Measurements from ENCODE around the gene C10orf71. TPM values are rescaled to one million over a fixed set of nuclear protein-coding genes. Genes with fewer than 3 reads are reported as not detected.

Gene C10orf71
- total RNA-seq, 1 experiment from 2014 or later, result not detected

- CTCF ChIA-PET, result interaction anchor here (0.7 to 1.0 kb wide), 2 partner anchors 33 to 683 kb away, joined by 3 read pairs; no protein-coding TSS in a partner anchor
Observed at GRCh38 chr10:49338604-49339003, 39.6 kb downstream of the C10orf71 start.

GRCh38 chr10:49344840-49345239 lies 45.9 kb downstream of the C10orf71 start:
- POLR2A ChIA-PET, result no interaction called here
- Mint-ChIP-seq H3K4me3 (ENCODE audit: unreplicated experiment) (no peak overlapping the region), H3K9me3 (ENCODE audit: unreplicated experiment) (no peaks in the 10 kb centered on the region), H3K27ac (ENCODE audit: low read depth, unreplicated experiment) (no peak overlapping the region), H3K27me3 (ENCODE audit: insufficient read depth, unreplicated experiment) (peaks cover 52% of the 10 kb centered on the region), H3K4me1 (ENCODE audit: insufficient read depth, unreplicated experiment) (no peaks in the 10 kb centered on the region), H3K36me3 (ENCODE audit: insufficient read depth, unreplicated experiment) (no peaks in the 10 kb centered on the region)
- CTCF ChIA-PET, result no interaction called here
- BruUV-seq (replicated peaks), result no TSS peak
- TF ChIP-seq CTCF (IDR thresholded peaks at IDR 0.05; ENCODE audit: unreplicated experiment), result no peak
- intact Hi-C loops (cut with micrococcal nuclease), result no loop called here
- no peak for DNase-seq (ENCODE audit: unreplicated experiment)

More at GRCh38 chr10:49338604-49339003, 39.6 kb downstream of the C10orf71 start:
- POLR2A ChIA-PET, result no interaction called here
- no peak for TF ChIP-seq CTCF (IDR thresholded peaks at IDR 0.05; ENCODE audit: unreplicated experiment)
- DNase-seq (ENCODE audit: unreplicated experiment), result no peak
- intact Hi-C loops (cut with micrococcal nuclease), result no loop called here
- H3K27ac Mint-ChIP-seq (ENCODE audit: low read depth, unreplicated experiment), result no peak overlapping the region
- H3K4me3 Mint-ChIP-seq (ENCODE audit: unreplicated experiment), result no peak overlapping the region
- BruUV-seq (replicated peaks), result no TSS peak
- peaks cover 47% of the 10 kb centered on the region for H3K27me3 Mint-ChIP-seq (ENCODE audit: insufficient read depth, unreplicated experiment)
- H3K4me1 Mint-ChIP-seq (ENCODE audit: insufficient read depth, unreplicated experiment), result no peaks in the 10 kb centered on the region
- H3K9me3 Mint-ChIP-seq (ENCODE audit: unreplicated experiment), result no peaks in the 10 kb centered on the region
- H3K36me3 Mint-ChIP-seq (ENCODE audit: insufficient read depth, unreplicated experiment), result no peaks in the 10 kb centered on the region

- TF ChIP-seq CTCF (IDR thresholded peaks at IDR 0.05; ENCODE audit: unreplicated experiment), result no peak
- no TSS peak for BruUV-seq (replicated peaks)
- Mint-ChIP-seq H3K36me3 (ENCODE audit: insufficient read depth, unreplicated experiment) (no peaks in the 10 kb centered on the region), H3K9me3 (ENCODE audit: unreplicated experiment) (no peaks in the 10 kb centered on the region), H3K4me3 (ENCODE audit: unreplicated experiment) (no peak overlapping the region), H3K27me3 (ENCODE audit: insufficient read depth, unreplicated experiment) (peaks cover 50% of the 10 kb centered on the region), H3K4me1 (ENCODE audit: insufficient read depth, unreplicated experiment) (no peaks in the 10 kb centered on the region), H3K27ac (ENCODE audit: low read depth, unreplicated experiment) (no peak overlapping the region)
- intact Hi-C loops (cut with micrococcal nuclease), result no loop called here
- no peak for DNase-seq (ENCODE audit: unreplicated experiment)
- POLR2A ChIA-PET, result no interaction called here
- CTCF ChIA-PET, result no interaction called here
Observed at GRCh38 chr10:49347342-49347741, 48.4 kb downstream of the C10orf71 start.

GRCh38 chr10:49347827-49348226 lies 48.9 kb downstream of the C10orf71 start:
- Mint-ChIP-seq H3K9me3 (ENCODE audit: unreplicated experiment) (no peaks in the 10 kb centered on the region), H3K27me3 (ENCODE audit: insufficient read depth, unreplicated experiment) (peaks cover 45% of the 10 kb centered on the region), H3K36me3 (ENCODE audit: insufficient read depth, unreplicated experiment) (no peaks in the 10 kb centered on the region), H3K4me1 (ENCODE audit: insufficient read depth, unreplicated experiment) (no peaks in the 10 kb centered on the region), H3K4me3 (ENCODE audit: unreplicated experiment) (no peak overlapping the region), H3K27ac (ENCODE audit: low read depth, unreplicated experiment) (no peak overlapping the region)
- CTCF ChIA-PET, result no interaction called here
- no TSS peak for BruUV-seq (replicated peaks)
- no peak for TF ChIP-seq CTCF (IDR thresholded peaks at IDR 0.05; ENCODE audit: unreplicated experiment)
- intact Hi-C loops (cut with micrococcal nuclease), result no loop called here
- POLR2A ChIA-PET, result no interaction called here
- DNase-seq (ENCODE audit: unreplicated experiment), result no peak

Data from MCF 10A (cell line).